ENCODE measurements around the gene PPFIA1. TPM values are rescaled to one million over a fixed set of nuclear protein-coding genes. Genes with fewer than 3 reads are reported as not detected.

The PPFIA1 gene
- total and polyA plus RNA-seq, 2 of the 13 experiments (the other 11 are each of a cell fraction or from before 2014, with no cell fraction given), result 29.9 to 45.2 TPM

- TF ChIP-seq ZBTB25 (CRISPR knock-in tag; IDR thresholded peaks at IDR 0.05) (no peak), HNF1B (CRISPR knock-in tag; IDR thresholded peaks at IDR 0.05) (peak; percentile 67; the same call in 1 of the 2 replicates), ARNT (IDR thresholded peaks at IDR 0.05) (no peak), ZSCAN20 (CRISPR knock-in tag; IDR thresholded peaks at IDR 0.05; ENCODE audit: borderline replicate concordance) (no peak), CBX1 (IDR thresholded peaks at IDR 0.05; ENCODE audit: low read depth) (no peak), CBFB (CRISPR knock-in tag; IDR thresholded peaks at IDR 0.05) (no peak), SKIL (CRISPR knock-in tag; IDR thresholded peaks at IDR 0.05; ENCODE audit: borderline replicate concordance) (0 out of 2 replicates have a peak, but pooled peaks have one; percentile 14), ZNF614 (CRISPR knock-in tag; IDR thresholded peaks at IDR 0.05; ENCODE audit: borderline replicate concordance) (no peak), ZNF530 (CRISPR knock-in tag; IDR thresholded peaks at IDR 0.05; ENCODE audit: low read depth) (no peak), ZNF710 (CRISPR knock-in tag; IDR thresholded peaks at IDR 0.05; ENCODE audit: borderline replicate concordance) (no peak), NR2F1 (CRISPR knock-in tag; IDR thresholded peaks at IDR 0.05) (no peak), FOXK1 (CRISPR knock-in tag; IDR thresholded peaks at IDR 0.05; ENCODE audit: borderline replicate concordance, low read depth) (no peak), ZNF24 (IDR thresholded peaks at IDR 0.05) (no peak), SUZ12 (IDR thresholded peaks at IDR 0.05; ENCODE audit: low read depth, low read length) (no peak), ZNF670 (CRISPR knock-in tag; IDR thresholded peaks at IDR 0.05; ENCODE audit: borderline replicate concordance) (no peak), DMTF1 (CRISPR knock-in tag; IDR thresholded peaks at IDR 0.05) (no peak), KLF15 (CRISPR knock-in tag; IDR thresholded peaks at IDR 0.05; ENCODE audit: borderline replicate concordance) (no peak), ZNF704 (CRISPR knock-in tag; IDR thresholded peaks at IDR 0.05; ENCODE audit: borderline replicate concordance) (no peak)
Measured at GRCh38 chr11:70399681-70400112, 129.2 kb downstream of the PPFIA1 start (continued).

Data from HepG2 (cell line).